IMR-90 (cell line): ENCODE data around the gene ADD1.

ENCODE experiments used
- BHLHE40 ChIP-seq: fragments of 150-350 bp; IDR thresholded peaks from 2 replicates; pipeline ENCODE4 v1.6.1; 2016; ENCODE audit warnings: mild to moderate bottlenecking, low read depth, low read length
- CEBPB ChIP-seq: IDR thresholded peaks from 2 replicates; pipeline ENCODE4 v1.6.1; 2012; ENCODE audit warnings: low read depth, low read length, improper control_type of control experiment
- CTCF ChIP-seq: conservative IDR thresholded peaks from 2 replicates; pipeline ENCODE4 v1.5.1; 2012; ENCODE audit warnings: mild to moderate bottlenecking, low read depth, low read length, improper control_type of control experiment
- FOS ChIP-seq: fragments of 150-350 bp; IDR thresholded peaks from 2 replicates; pipeline ENCODE4 v1.6.1; 2016; ENCODE audit warnings: low read depth, low read length
- MAFK ChIP-seq: IDR thresholded peaks from 2 replicates; pipeline ENCODE4 v1.6.1; 2012; ENCODE audit warnings: low read depth, low read length, improper control_type of control experiment
- MAZ ChIP-seq: IDR thresholded peaks from 2 replicates; pipeline ENCODE4 v1.6.1; 2012; ENCODE audit warnings: low read depth, mild to moderate bottlenecking, low read length, improper control_type of control experiment, moderate library complexity, borderline replicate concordance
- NFE2L2 ChIP-seq: fragments of 150-350 bp; IDR thresholded peaks from 2 replicates; pipeline ENCODE4 v1.6.1; 2016; ENCODE audit warnings: low read depth, mild to moderate bottlenecking, low read length
- POLR2A ChIP-seq: IDR thresholded peaks from 2 replicates; pipeline ENCODE4 v1.6.1; 2012; ENCODE audit warnings: mild to moderate bottlenecking, low read depth, low read length
- RAD21 ChIP-seq: IDR thresholded peaks from 2 replicates; pipeline ENCODE4 v1.6.1; 2012; ENCODE audit warnings: low read length, improper control_type of control experiment
- RCOR1 ChIP-seq: IDR thresholded peaks from 2 replicates; pipeline ENCODE4 v1.6.1; 2012; ENCODE audit warnings: mild to moderate bottlenecking, low read length, improper control_type of control experiment; ENCODE audit not compliant: insufficient replicate concordance
- RFX5 ChIP-seq: IDR thresholded peaks from 2 replicates; pipeline ENCODE4 v1.8.0; 2012; ENCODE audit warnings: low read depth, mild to moderate bottlenecking, low read length, moderate library complexity
- SMC3 ChIP-seq: fragments of 150-350 bp; IDR thresholded peaks from 2 replicates; pipeline ENCODE4 v1.6.1; 2016; ENCODE audit warnings: low read depth, mild to moderate bottlenecking, antibody characterized with exemption, low read length, moderate library complexity
- USF2 ChIP-seq: fragments of 150-350 bp; IDR thresholded peaks from 2 replicates; pipeline ENCODE4 v1.6.1; 2017; ENCODE audit warnings: mild to moderate bottlenecking, antibody characterized with exemption, low read length, low read depth

GRCh38 chr4:2947926-2948325 lies 104.3 kb downstream of the ADD1 start:
- no peak for TF ChIP-seq CTCF
- no peak for TF ChIP-seq RAD21
- TF ChIP-seq FOS, result no peak
- no peak for TF ChIP-seq POLR2A
- no peak for TF ChIP-seq CEBPB
- no peak for TF ChIP-seq BHLHE40
- no peak for TF ChIP-seq SMC3
- TF ChIP-seq RFX5, result no peak
- TF ChIP-seq MAFK, result no peak
- TF ChIP-seq MAZ, result no peak
- TF ChIP-seq USF2, result no peak
- TF ChIP-seq NFE2L2, result no peak
- no peak for TF ChIP-seq RCOR1
